Kidney (tissue), 14 donors: ENCODE data around the gene NAPSA. TPM values are rescaled to one million over a fixed set of nuclear protein-coding genes. Genes with fewer than 3 reads are reported as not detected.
A peak's percentile ranks its signal among the peaks of the same experiment; 100 is the strongest.

Experiments used
- DNase-seq, 5 donors: peaks; one replicate each; pipeline ENCODE4 v3.0.0-alpha.2; 2013 to 2020
- FAIRE-seq: peaks from 2 replicates; lab custom pipeline; 2012; peaks lifted over from hg19 to GRCh38; lab: Jason Lieb, UNC
- H3K27ac ChIP-seq, 2 donors: one replicate each; pipeline ENCODE4 v1.7.0; 2013; ENCODE audit warnings: low read depth in 2 of 2, low read length in 2 of 2, inconsistent platforms in 1 of 2
- H3K27me3 ChIP-seq: one replicate; pipeline ENCODE4 v1.7.1; 2013; ENCODE audit warnings: low read length, inconsistent platforms; ENCODE audit not compliant: control insufficient read depth, insufficient read depth
- H3K36me3 ChIP-seq, 3 donors: one replicate each; pipeline versions ENCODE4 v1.7.0 to v1.7.1; 2013; ENCODE audit warnings: low read length in 3 of 3, control low read depth in 1 of 3, inconsistent platforms in 1 of 3; ENCODE audit not compliant: insufficient read depth in 3 of 3, control insufficient read depth in 2 of 3
- H3K4me1 ChIP-seq, 3 donors: one replicate each; pipeline versions ENCODE4 v1.7.0 to v1.7.1; 2013; ENCODE audit warnings: low read length in 3 of 3, inconsistent platforms in 1 of 3, low read depth in 1 of 3; ENCODE audit not compliant: control insufficient read depth in 2 of 3, insufficient read depth in 2 of 3
- H3K4me3 ChIP-seq, 3 donors: one replicate each; pipeline versions ENCODE4 v1.7.0 to v1.8.1; 2013; ENCODE audit warnings: low read length in 3 of 3, control low read depth in 1 of 3, inconsistent platforms in 1 of 3
- H3K9ac ChIP-seq, 3 donors: one replicate each; pipeline versions ENCODE4 v1.7.0 to v1.7.1; 2013; ENCODE audit warnings: low read length in 3 of 3, control low read depth in 1 of 3, inconsistent platforms in 1 of 3
- H3K9me3 ChIP-seq, 3 donors: one replicate each; pipeline versions ENCODE4 v1.7.0 to v1.7.1; 2013; ENCODE audit warnings: low read length in 3 of 3, control low read depth in 1 of 3, inconsistent platforms in 1 of 3; ENCODE audit not compliant: control insufficient read depth in 2 of 3, insufficient read depth in 1 of 3
- CTCF ChIP-seq: IDR thresholded peaks from 3 replicates; pipeline ENCODE4 v1.5.1; 2012; ENCODE audit warnings: mild to moderate bottlenecking, moderate library complexity, borderline replicate concordance; ENCODE audit not compliant: insufficient read depth; ENCODE audit errors: extremely low read depth
- intact Hi-C: fragments of 100-400 bp; cut with DNase I; formaldehyde crosslinking; loops from one replicate; pipeline ENCODE4 v1.11.1; 2022
- polyA plus RNA-seq: library from polyadenylated mRNA; stranded (reverse); fragments of 350-450 nt; fragmentation: Illumina TruSeq; extraction: RNeasy Lipid Tissue Mini Kit (QIAGEN cat#74804); gene quantifications from one replicate; pipeline ENCODE4 v1.2.3, GENCODE V29; 2014; ENCODE audit warnings: low read depth, low replicate concordance; ENCODE audit not compliant: insufficient read depth
- total RNA-seq: library from RNA; stranded (reverse); fragmentation: NEBNext Ultra II Directional; extraction: Animal tissue kit (Norgen Biotek cat#: 25700); gene quantifications from one replicate; pipeline ENCODE4 v1.2.1, GENCODE V29; 2021
- donor health status: control.
- donor health status: control.
- donor health status: control.
- donor health status: control.
- donor health status: control.
- donor health status: DM: yes; HTN: yes; CAD: no.
- donor health status: Normal renal cell carcinoma (clear cell type).

The NAPSA gene
- total and polyA plus RNA-seq, 2 donors from 2014 or later = 217 to 268 TPM

- TF ChIP-seq CTCF = no peak
- FAIRE-seq (no peak), DNase-seq (no peak)
- intact Hi-C loops = no loop called here
- no peaks in the 10 kb centered on the region for H3K9me3 ChIP-seq
- no peaks in the 10 kb centered on the region for H3K36me3 ChIP-seq
- H3K4me3 ChIP-seq = no peak overlapping the region
- H3K27ac ChIP-seq = no peak overlapping the region
- H3K27me3 ChIP-seq = no peaks in the 10 kb centered on the region
- no peaks in the 10 kb centered on the region for H3K4me1 ChIP-seq
- H3K9ac ChIP-seq = no peak overlapping the region
These were observed 33.9 kb upstream of the NAPSA start for GRCh38 chr19:50399368-50399745.

GRCh38 chr19:50398675-50399367 lies 33.4 kb upstream of the NAPSA start:
- FAIRE-seq = no peak
- Histone ChIP-seq H3K27ac (no peak overlapping the region), H3K27me3 (no peaks in the 10 kb centered on the region), H3K9me3 (no peaks in the 10 kb centered on the region), H3K36me3 (no peaks in the 10 kb centered on the region), H3K4me1 (no peaks in the 10 kb centered on the region), H3K9ac (no peak overlapping the region), H3K4me3 (no peak overlapping the region)
- peak in 1 of 5 donors; percentile 70 for DNase-seq
- intact Hi-C loops = no loop called here
- TF ChIP-seq CTCF = no peak

GRCh38 chr19:50394017-50394416 lies 28.6 kb upstream of the NAPSA start:
- Histone ChIP-seq H3K4me3 (no peak overlapping the region), H3K36me3 (no peaks in the 10 kb centered on the region), H3K9me3 (no peaks in the 10 kb centered on the region), H3K9ac (no peak overlapping the region), H3K27me3 (no peaks in the 10 kb centered on the region), H3K27ac (no peak overlapping the region), H3K4me1 (no peaks in the 10 kb centered on the region)
- TF ChIP-seq CTCF = no peak
- DNase-seq (peak in 1 of 5 donors; percentile 39), FAIRE-seq (no peak)
- intact Hi-C loops = no loop called here

GRCh38 chr19:50393589-50393988 lies 28.1 kb upstream of the NAPSA start:
- Histone ChIP-seq H3K9me3 (no peaks in the 10 kb centered on the region), H3K36me3 (no peaks in the 10 kb centered on the region), H3K4me3 (no peak overlapping the region), H3K9ac (no peak overlapping the region), H3K27me3 (no peaks in the 10 kb centered on the region), H3K27ac (no peak overlapping the region), H3K4me1 (no peaks in the 10 kb centered on the region)
- TF ChIP-seq CTCF = no peak
- intact Hi-C loops = no loop called here
- DNase-seq (no peak), FAIRE-seq (no peak)
